HEK293 (cell line): ENCODE results near the gene FGD4.

ENCODE experiments used
- CTCF ChIA-PET: fragments of 350-600 bp; formaldehyde crosslinking; extraction: SDS; loops from one replicate; lab custom pipeline; 2021; ENCODE audit warnings: antibody characterized with exemption; lab: Yijun Ruan, JAX
- POLR2A ChIA-PET: fragments of 300-600 bp; formaldehyde crosslinking; extraction: SDS; loops from one replicate; lab custom pipeline; 2020; ENCODE audit warnings: antibody characterized with exemption, inconsistent platforms; lab: Yijun Ruan, JAX
- H3K27ac ChIP-seq: fragments of 200-500 bp; sonication (Bioruptor generic); 2 replicates; pipeline ENCODE4 v1.5.1; 2014; ENCODE audit warnings: low read depth, low read length, control low read depth, inconsistent platforms; ENCODE audit errors: extremely low read depth
- H3K36me3 ChIP-seq, 2 experiments: fragments of 200-500 bp in 1 of 2; sonication (Bioruptor generic) in 1 of 2; 1 replicate in 1 of 2; 2 replicates in 1 of 2; pipeline ENCODE4 v1.5.1; 2014 to 2017; ENCODE audit warnings: inconsistent platforms in 2 of 2, low read length in 2 of 2; ENCODE audit not compliant: control insufficient read depth in 2 of 2, insufficient read depth in 1 of 2
- H3K4me1 ChIP-seq: fragments of 200-500 bp; sonication (Bioruptor generic); 2 replicates; pipeline ENCODE4 v1.5.1; 2014; ENCODE audit warnings: mild to moderate bottlenecking, low read length, inconsistent platforms; ENCODE audit not compliant: control insufficient read depth, insufficient read depth
- H3K4me3 ChIP-seq: 2 replicates; pipeline ENCODE4 v1.5.1; 2011; ENCODE audit warnings: low read depth, mild to moderate bottlenecking, control low read depth, low read length, moderate library complexity
- H3K9me3 ChIP-seq: fragments of 200-500 bp; sonication (Bioruptor generic); 2 replicates; pipeline ENCODE4 v1.5.1; 2014; ENCODE audit warnings: low read depth, low read length, inconsistent platforms; ENCODE audit not compliant: control insufficient read depth, insufficient read depth
- ATF2 ChIP-seq: fragments of 450-650 bp; formaldehyde crosslinking; IDR thresholded peaks from 2 replicates; pipeline ENCODE4 v1.5.1; 2016; ENCODE audit warnings: missing biosample characterization, missing genetic modification characterization, low read depth
- GLIS2 ChIP-seq: fragments of 450-650 bp; formaldehyde crosslinking; IDR thresholded peaks from 2 replicates; pipeline ENCODE4 v1.5.1; 2016; ENCODE audit warnings: missing biosample characterization, missing genetic modification characterization
- MZF1 ChIP-seq: fragments of 450-650 bp; formaldehyde crosslinking; IDR thresholded peaks from 2 replicates; pipeline ENCODE4 v1.5.1; 2017; ENCODE audit warnings: missing biosample characterization, missing genetic modification characterization, borderline replicate concordance
- SALL2 ChIP-seq: fragments of 450-650 bp; formaldehyde crosslinking; IDR thresholded peaks from 2 replicates; pipeline ENCODE4 v1.5.0; 2017; ENCODE audit warnings: missing biosample characterization, mild to moderate bottlenecking, missing genetic modification characterization, borderline replicate concordance
- SP2 ChIP-seq: fragments of 450-650 bp; formaldehyde crosslinking; IDR thresholded peaks from 2 replicates; pipeline ENCODE4 v1.5.1; 2016; ENCODE audit warnings: missing biosample characterization, missing genetic modification characterization
- ZNF112 ChIP-seq: fragments of 450-650 bp; formaldehyde crosslinking; IDR thresholded peaks from 2 replicates; pipeline ENCODE4 v1.5.0; 2017; ENCODE audit warnings: missing biosample characterization, missing genetic modification characterization
- ZNF138 ChIP-seq: fragments of 450-650 bp; formaldehyde crosslinking; IDR thresholded peaks from 2 replicates; pipeline ENCODE4 v1.5.1; 2016; ENCODE audit warnings: missing biosample characterization, missing genetic modification characterization, borderline replicate concordance
- ZNF155 ChIP-seq: fragments of 450-650 bp; formaldehyde crosslinking; IDR thresholded peaks from 2 replicates; pipeline ENCODE4 v1.5.1; 2016; ENCODE audit warnings: missing biosample characterization, missing genetic modification characterization
- ZNF16 ChIP-seq: fragments of 450-650 bp; formaldehyde crosslinking; IDR thresholded peaks from 2 replicates; pipeline ENCODE4 v1.5.1; 2016; ENCODE audit warnings: low read depth, missing biosample characterization, missing genetic modification characterization
- ZNF169 ChIP-seq: fragments of 450-650 bp; formaldehyde crosslinking; IDR thresholded peaks from 2 replicates; pipeline ENCODE4 v1.5.1; 2016; ENCODE audit warnings: missing biosample characterization, missing genetic modification characterization
- ZNF174 ChIP-seq: fragments of 450-650 bp; formaldehyde crosslinking; IDR thresholded peaks from 2 replicates; pipeline ENCODE4 v1.5.0; 2017; ENCODE audit warnings: missing biosample characterization, mild to moderate bottlenecking, missing genetic modification characterization
- ZNF302 ChIP-seq: fragments of 450-650 bp; formaldehyde crosslinking; IDR thresholded peaks from 2 replicates; pipeline ENCODE4 v1.5.1; 2016; ENCODE audit warnings: missing biosample characterization, missing genetic modification characterization, low read depth
- ZNF335 ChIP-seq: fragments of 450-650 bp; formaldehyde crosslinking; conservative IDR thresholded peaks from 2 replicates; pipeline ENCODE4 v1.5.1; 2016; ENCODE audit warnings: missing biosample characterization, missing genetic modification characterization
- ZNF48 ChIP-seq: fragments of 450-650 bp; formaldehyde crosslinking; IDR thresholded peaks from 2 replicates; pipeline ENCODE4 v1.5.1; 2016; ENCODE audit warnings: missing biosample characterization, missing genetic modification characterization
- ZNF654 ChIP-seq: fragments of 450-650 bp; formaldehyde crosslinking; IDR thresholded peaks from 2 replicates; pipeline ENCODE4 v1.5.1; 2016; ENCODE audit warnings: low read depth, missing biosample characterization, missing genetic modification characterization
- ZNF792 ChIP-seq: fragments of 450-650 bp; formaldehyde crosslinking; IDR thresholded peaks from 2 replicates; pipeline ENCODE4 v1.5.1; 2016; ENCODE audit warnings: missing biosample characterization, missing genetic modification characterization
- ZSCAN4 ChIP-seq: fragments of 450-650 bp; formaldehyde crosslinking; IDR thresholded peaks from 2 replicates; pipeline ENCODE4 v1.5.1; 2017; ENCODE audit warnings: missing biosample characterization, missing genetic modification characterization
- TF ChIP-seq, protein P1 (sequence below): fragments of 450-650 bp; formaldehyde crosslinking; IDR thresholded peaks from 2 replicates; pipeline ENCODE4 v1.5.1; 2016; ENCODE audit warnings: missing biosample characterization, missing genetic modification characterization
- TF ChIP-seq, protein P2 (sequence below): fragments of 450-650 bp; formaldehyde crosslinking; IDR thresholded peaks from 2 replicates; pipeline ENCODE4 v1.5.1; 2016; ENCODE audit warnings: missing biosample characterization, missing genetic modification characterization
- TF ChIP-seq, protein P3 (sequence below): fragments of 450-650 bp; formaldehyde crosslinking; IDR thresholded peaks from 2 replicates; pipeline ENCODE4 v1.5.1; 2016; ENCODE audit warnings: missing biosample characterization, missing genetic modification characterization, borderline replicate concordance

The FGD4 gene

GRCh38 chr12:32617534-32617933 is 218.2 kb downstream of the FGD4 start (continued):
- TF ChIP-seq, protein P1, sequence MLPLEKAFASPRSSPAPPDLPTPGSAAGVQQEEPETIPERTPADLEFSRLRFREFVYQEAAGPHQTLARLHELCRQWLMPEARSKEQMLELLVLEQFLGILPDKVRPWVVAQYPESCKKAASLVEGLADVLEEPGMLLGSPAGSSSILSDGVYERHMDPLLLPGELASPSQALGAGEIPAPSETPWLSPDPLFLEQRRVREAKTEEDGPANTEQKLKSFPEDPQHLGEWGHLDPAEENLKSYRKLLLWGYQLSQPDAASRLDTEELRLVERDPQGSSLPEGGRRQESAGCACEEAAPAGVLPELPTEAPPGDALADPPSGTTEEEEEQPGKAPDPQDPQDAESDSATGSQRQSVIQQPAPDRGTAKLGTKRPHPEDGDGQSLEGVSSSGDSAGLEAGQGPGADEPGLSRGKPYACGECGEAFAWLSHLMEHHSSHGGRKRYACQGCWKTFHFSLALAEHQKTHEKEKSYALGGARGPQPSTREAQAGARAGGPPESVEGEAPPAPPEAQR (tag by site-specific recombination): no peak
- TF ChIP-seq ZNF155 (tag by site-specific recombination) (no peak), ZNF654 (no peak), ZNF138 (tag by site-specific recombination) (no peak), ZNF48 (no peak), ZNF16 (tag by site-specific recombination) (no peak)

- Histone ChIP-seq H3K4me1 (no peaks in the 10 kb centered on the region), H3K36me3 (no peaks in the 10 kb centered on the region), H3K9me3 (no peaks in the 10 kb centered on the region), H3K27ac (no peak overlapping the region), H3K4me3 (no peak overlapping the region)
- ChIA-PET CTCF (interaction anchor here (0.6 kb wide), 1 partner anchor 218 kb away, joined by 3 read pairs; no protein-coding TSS in a partner anchor), POLR2A (no interaction called here)
- TF ChIP-seq ZNF792: no peak
- TF ChIP-seq MZF1: no peak
- TF ChIP-seq ZNF174 (tag by site-specific recombination): no peak
- TF ChIP-seq GLIS2 (tag by site-specific recombination): no peak
- TF ChIP-seq ZNF169 (tag by site-specific recombination): no peak
- TF ChIP-seq ZNF302 (tag by site-specific recombination): no peak
- TF ChIP-seq ZNF112 (tag by site-specific recombination): no peak
- no peak for TF ChIP-seq SP2 (tag by site-specific recombination)
- TF ChIP-seq ZSCAN4 (tag by site-specific recombination): no peak
- TF ChIP-seq, protein P2, sequence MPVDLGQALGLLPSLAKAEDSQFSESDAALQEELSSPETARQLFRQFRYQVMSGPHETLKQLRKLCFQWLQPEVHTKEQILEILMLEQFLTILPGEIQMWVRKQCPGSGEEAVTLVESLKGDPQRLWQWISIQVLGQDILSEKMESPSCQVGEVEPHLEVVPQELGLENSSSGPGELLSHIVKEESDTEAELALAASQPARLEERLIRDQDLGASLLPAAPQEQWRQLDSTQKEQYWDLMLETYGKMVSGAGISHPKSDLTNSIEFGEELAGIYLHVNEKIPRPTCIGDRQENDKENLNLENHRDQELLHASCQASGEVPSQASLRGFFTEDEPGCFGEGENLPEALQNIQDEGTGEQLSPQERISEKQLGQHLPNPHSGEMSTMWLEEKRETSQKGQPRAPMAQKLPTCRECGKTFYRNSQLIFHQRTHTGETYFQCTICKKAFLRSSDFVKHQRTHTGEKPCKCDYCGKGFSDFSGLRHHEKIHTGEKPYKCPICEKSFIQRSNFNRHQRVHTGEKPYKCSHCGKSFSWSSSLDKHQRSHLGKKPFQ (tag by site-specific recombination): no peak
- TF ChIP-seq, protein P3, sequence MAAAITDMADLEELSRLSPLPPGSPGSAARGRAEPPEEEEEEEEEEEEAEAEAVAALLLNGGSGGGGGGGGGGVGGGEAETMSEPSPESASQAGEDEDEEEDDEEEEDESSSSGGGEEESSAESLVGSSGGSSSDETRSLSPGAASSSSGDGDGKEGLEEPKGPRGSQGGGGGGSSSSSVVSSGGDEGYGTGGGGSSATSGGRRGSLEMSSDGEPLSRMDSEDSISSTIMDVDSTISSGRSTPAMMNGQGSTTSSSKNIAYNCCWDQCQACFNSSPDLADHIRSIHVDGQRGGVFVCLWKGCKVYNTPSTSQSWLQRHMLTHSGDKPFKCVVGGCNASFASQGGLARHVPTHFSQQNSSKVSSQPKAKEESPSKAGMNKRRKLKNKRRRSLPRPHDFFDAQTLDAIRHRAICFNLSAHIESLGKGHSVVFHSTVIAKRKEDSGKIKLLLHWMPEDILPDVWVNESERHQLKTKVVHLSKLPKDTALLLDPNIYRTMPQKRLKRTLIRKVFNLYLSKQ (tag by site-specific recombination): no peak
- no peak for TF ChIP-seq SALL2 (tag by site-specific recombination)
- no peak for TF ChIP-seq ATF2 (tag by site-specific recombination)
- no peak for TF ChIP-seq ZNF335
Observed at GRCh38 chr12:32618115-32618514, 218.8 kb downstream of the FGD4 start.
